ENCODE results near the gene ANKS1A.

The ANKS1A gene

GRCh38 chr6:35026434-35027222 lies 137.6 kb downstream of the ANKS1A start:
- no peak for DNase-seq

DNA sequence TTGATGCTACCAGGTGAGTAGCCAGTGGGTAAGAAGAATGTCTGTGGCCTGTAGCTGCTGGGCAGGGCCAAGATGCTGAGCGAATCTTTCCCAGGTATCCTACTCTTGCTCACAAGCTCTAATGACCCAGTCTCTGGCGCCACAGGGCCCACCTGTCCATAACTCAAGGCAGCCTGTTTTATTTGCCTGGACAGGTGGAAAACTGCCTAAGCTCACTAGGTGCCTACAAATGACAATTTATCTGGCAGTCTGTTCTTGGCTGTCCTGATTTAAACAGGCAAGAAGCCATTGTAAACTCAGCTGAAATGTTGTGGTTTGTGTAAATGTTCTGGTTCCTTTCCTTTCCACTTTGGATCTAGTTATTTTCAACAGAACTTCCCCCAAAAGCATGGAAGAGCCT lies 138.8 kb downstream of the ANKS1A start:
- no peak for DNase-seq

- DNase-seq, result no peak
These were observed 140.0 kb downstream of the ANKS1A start for GRCh38 chr6:35028781-35029769.

- no peak for DNase-seq
These were observed 141.0 kb downstream of the ANKS1A start for GRCh38 chr6:35030099-35030498.

DNA sequence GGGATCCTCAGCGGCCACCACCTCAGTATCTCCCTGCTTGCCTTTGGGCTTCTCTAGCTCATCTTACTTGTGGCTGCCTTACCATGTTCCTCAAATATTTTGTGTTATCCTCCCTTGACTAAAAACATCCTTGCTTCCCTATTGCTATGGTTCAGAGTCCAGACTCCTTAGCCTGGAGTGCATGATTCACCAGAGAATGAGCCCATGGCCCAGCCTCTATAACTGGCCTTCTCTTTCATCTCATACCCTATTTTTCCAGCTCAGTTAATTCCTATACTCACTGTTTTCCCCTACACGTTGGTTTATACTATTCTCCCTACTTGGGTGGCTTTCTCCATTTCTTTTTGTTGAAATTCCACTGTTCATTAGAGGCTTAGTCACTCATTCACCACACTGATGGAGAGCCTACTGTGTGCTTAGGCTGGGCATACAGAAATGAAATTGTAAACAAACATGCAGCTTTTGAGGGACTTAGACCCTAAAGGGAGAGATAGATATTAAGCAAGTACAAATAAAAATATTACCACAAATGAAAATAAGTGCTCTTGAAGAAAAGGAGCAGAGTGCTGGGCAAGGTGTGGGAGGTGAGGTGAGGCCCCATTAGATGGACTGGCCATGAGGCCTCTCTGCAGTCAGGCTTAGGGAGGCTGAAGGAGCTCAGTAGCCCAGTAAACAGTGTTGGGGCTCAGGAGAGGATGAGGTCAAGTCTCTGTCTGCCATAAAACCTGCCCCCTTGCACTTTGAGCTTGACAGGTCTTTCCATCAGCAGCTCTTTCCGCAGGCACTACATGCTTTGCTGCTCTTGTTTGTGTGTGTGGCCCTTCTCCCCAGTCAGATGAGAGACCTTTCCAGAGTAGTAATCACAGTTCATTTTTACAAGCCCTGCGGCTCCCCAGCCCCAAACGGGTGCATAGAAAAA lies 142.8 kb downstream of the ANKS1A start:
- no peak for DNase-seq

DNA sequence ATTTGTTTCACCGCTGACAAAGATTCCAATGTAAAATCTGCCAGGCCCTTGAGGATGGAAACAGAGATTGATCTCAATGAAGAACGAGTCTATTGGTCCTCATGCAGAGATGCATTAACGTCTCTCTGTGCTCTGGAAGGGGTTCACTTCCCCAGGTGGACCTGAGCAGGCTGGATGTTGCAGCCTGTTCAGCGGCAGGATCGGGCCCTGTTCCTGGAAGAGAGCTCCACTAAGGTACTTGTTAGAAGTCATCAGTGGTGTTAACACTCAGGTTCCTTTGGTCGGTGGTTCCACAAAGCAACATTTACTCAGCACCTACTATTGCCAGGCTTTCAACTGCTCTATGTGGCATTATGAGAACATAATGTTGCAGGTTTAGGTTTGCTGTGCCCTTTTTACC lies 144.6 kb downstream of the ANKS1A start:
- no peak for DNase-seq

DNA sequence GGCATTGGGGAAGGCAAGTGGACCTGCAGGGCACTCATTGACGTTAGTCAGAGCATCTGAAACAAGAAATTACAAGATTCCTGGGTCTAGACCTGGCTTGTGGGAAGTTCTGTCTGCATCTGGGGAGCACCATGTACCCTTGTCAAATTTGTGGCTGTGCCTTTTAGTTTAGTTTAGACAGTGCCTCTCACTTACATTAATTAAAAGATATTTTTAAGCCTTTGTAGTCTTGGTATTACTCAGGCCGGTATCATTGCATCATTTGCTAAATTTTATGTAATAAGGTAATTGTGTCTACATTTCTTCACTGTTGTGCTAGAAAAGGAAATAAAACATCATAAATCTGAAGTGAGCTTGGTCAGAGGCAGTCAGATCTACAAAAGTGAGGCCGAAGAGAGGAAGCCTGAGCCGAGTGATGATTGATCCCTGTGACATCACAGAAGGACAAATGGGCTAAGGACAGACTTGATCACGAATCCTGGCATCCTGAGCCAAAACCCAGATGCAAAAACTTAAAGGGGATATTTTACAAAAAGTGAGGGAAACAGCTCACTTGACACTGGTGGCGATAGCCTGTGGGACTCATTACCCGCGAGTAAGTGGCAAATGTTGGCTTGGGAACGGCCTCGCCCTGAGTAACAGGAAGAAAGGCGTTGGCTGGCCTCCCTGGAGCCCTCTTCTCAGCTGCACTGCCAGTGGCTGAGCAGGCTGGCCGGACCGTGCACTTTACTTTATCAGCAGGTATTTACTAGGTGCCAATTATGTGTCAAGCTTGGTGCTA lies 145.5 kb downstream of the ANKS1A start:
- peak; percentile 44 to 83 for DNase-seq

DNA sequence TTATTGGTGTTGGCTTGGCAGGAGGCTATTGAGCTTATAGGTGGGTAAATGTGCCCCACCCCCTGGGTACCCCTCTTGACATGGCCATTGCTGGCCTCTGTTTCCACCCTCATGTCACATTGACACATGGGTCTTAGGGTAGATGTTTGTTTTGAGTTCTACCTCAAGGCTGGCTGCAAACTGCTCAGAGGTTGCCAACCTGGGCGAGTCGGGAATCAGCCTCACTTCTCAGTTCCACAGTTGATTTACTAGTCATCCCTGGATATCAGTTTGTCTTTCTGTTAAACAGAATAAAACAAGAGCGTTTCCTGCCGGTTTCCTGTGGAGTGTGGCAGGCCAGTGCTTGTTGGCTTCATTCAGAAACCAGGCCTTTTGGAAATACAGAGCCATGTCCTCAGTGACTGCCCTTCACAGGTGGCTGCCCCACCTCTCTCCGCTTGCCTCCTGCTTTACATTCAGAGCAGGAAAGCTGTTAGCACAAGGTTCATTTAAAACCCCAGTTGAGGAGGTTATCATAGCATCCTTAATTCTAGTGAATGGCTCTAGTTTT lies 146.5 kb downstream of the ANKS1A start:
- no peak for DNase-seq

DNA sequence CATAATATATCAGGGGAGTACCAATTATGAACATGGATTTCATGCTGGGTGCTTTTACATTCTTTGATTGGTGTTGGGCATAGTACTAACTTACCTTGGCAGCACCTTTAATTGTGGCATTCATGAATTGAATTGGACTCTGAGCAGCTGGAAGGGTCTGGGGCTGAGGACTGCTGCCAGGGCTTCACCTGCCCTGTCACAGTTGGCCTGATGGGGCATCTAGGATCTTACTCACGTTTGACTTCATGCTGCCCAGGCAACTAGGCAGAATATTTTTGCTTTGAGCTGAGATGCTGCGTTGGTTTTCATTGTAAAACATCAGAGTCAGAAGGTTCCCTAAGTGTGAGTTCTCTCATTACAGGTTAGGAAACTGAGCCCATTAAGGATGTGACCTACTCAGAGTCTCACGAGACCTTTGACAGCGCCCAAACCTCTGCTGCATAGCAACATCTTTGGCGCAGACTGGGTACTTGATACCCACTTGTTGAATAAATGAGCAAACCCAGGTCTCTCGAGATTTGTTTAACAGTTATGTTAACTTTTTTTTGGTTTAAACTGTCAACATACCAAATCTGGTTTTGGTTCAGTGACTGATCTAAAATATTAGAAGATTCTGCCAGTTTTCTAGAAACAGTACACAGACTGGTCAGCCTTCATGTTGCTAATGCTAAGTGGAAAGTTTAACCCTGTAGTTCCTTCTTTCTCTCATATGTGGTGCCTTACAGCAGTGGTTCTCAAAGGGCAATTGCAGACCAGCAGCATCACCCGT lies 147.2 kb downstream of the ANKS1A start:
- DNase-seq, result no peak

- no peak for DNase-seq
These were observed 148.0 kb downstream of the ANKS1A start for GRCh38 chr6:35036828-35037663.

DNA sequence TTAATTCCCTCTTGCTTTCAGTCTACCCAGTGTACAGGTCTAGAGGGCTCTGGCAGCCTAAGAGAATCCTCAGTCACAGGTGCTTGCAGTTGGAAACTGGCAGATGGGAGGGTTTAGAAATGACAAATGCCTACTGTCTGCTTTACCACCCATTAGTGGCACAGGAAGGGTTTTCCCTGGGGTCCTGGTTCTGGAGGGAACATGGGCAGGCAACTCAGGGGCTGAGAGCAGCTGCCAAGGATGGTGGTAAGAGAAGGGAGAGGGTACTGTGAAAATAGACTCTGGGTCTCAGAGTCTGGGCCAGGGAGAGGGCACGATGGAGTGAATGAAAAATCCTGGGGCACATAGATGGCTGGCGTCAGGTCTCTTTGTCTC lies 148.6 kb downstream of the ANKS1A start:
- no peak for DNase-seq

- DNase-seq, result no peak
These were observed 149.0 kb downstream of the ANKS1A start for GRCh38 chr6:35038076-35038475.

- DNase-seq, result no peak
These were observed 151.3 kb downstream of the ANKS1A start for GRCh38 chr6:35040398-35040797.

DNA sequence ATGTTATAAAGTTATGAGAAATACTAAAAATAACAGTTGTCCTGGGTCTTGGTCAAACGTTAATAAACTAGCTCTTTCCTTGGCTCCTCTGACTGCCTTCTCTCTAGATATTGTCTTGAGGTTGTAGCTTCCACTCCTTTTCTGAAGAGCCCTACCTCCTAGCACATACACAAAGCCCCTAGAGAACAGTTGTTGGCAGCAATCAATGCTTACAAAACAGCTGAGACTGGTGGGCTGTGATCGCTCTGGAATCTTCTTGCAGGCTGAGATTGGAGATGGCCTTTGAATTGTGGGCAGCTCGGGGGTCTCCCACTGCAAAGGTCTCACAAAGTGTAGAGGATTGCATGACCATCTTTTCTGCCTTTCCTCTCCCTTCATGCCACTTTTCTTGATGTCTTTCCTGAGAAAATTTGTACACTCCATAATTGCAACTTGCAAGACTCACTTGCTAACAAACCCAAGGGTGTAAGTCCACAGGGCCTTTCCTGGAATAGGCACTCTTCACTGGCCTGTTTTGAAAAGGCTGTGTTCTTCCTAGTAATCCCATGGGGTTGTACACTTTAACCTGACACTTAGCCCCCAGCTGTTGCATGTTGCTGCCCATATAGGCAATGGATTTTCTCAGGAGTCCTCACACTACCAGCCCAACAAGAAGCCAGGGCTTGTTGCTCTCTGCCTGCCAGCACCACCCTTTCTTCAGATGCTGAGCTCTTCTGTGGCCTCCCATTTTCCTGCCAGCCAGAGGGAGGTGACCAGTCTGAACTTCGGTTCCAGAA lies 152.2 kb downstream of the ANKS1A start:
- no peak for DNase-seq

DNA sequence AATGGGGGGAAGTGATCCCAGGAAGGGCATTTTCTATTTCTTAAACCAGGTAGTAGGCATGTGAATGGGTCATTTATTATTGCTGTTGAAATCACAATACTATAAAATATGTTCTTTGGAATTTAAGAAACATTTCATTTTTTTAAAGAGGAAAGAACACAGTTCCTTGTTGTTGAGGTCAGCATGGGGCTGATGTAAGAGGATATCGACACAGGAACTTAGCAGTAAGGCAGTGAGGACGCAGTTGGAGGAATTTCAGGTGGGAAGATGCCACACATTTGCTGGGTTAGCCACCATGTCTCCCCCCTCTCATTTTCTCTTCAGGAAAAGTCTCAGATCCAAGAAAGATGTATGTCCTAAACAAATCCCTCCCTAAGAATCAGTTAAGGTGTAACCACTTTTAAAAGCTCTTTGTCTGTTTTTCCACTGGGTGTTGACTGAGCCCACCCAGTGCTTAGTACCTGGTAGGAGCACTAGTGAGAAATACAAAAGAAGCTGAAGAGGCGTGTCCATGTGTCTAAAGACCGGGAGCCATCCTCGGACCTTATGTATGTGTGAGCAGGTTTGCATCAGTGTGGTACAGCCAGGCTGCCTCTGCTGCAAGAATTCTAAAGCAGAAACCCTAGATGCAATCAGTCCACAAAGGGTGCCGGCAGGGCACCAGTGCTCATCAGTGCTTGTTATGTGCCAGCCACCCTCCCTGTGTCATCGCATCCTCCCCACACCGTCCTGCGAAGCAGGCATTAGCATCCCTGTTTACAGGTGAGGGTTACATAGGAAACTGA lies 153.2 kb downstream of the ANKS1A start:
- DNase-seq, result peak; percentile 34

- peak in 1 of 2 donors; percentile 19 for DNase-seq
These were observed 154.5 kb downstream of the ANKS1A start for GRCh38 chr6:35043381-35044130.

DNA sequence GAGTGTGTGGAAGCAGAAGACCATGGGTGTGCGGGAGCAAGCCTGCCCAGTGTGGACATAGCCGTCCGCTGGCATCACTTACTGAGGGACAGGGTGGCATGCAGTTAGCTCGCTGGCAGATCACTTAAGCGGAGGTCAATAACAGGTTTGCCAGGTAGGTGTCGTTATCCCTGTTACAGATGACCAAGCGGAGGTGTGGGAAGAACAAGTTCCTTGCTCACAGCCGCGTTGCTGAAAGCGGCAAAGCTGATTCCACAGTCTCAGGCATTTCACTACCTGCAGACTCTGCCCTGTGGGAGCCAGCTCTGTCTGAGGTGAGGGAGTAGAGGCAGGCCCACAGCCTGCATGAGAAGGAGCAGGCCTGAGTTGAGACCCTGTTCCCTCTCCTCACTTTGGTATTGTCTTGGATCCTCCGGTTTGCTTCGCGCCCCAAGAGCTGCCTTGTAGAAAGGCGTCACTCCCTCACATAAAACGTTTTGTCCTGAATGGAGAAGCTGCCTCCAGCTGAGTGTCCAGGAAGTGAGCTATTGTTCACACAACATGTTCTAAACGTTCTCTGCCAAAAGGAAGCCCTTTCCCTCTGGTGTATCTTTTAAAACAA lies 155.2 kb downstream of the ANKS1A start:
- DNase-seq, result peak; percentile 26 to 62
